Fibroblast of skin of right quadriceps (primary cell): ENCODE data around the gene FNDC1.
A peak's percentile ranks its signal among the peaks of the same experiment; 100 is the strongest.
"Not testable (repeated sequence)": the region's sequence is repeated elsewhere in the genome, so short reads cannot be mapped to it uniquely, and the experiment has no call there.

Experiments
- DNase-seq: peaks from one replicate; pipeline ENCODE4 v3.0.0-alpha.2; 2013

Gene FNDC1

DNA sequence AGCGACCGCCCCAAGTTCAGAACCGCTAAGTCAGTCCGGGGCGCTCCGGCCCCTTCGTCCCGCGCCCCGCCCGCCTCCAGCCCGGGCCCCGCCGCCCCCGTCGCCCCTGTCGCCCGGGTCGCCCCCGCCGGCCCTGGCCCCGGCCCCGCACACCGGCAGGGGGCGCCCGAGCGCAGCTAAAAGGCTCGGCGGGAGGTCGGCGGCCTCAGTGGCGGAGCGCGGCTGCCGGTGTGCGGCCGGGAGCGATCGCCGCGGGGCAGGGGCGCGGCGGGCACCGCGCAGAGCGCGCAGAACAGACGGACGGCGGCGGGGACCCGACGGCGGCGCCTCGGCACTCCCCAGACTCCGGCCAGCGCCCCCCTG, at the start of gene FNDC1:
FNDC1 (plus strand) TSS at position 208 of the 363 bp plus-strand sequence. CDS start 197 bp downstream, outside the sequence.
- DNase-seq, result peak; percentile 13

GRCh38 chr6:159119791-159120190, 49.4 kb upstream of the FNDC1 start:
- DNase-seq, result no peak

- DNase-seq, result no peak
Measured at GRCh38 chr6:159121486-159121885, 47.7 kb upstream of the FNDC1 start.

DNA sequence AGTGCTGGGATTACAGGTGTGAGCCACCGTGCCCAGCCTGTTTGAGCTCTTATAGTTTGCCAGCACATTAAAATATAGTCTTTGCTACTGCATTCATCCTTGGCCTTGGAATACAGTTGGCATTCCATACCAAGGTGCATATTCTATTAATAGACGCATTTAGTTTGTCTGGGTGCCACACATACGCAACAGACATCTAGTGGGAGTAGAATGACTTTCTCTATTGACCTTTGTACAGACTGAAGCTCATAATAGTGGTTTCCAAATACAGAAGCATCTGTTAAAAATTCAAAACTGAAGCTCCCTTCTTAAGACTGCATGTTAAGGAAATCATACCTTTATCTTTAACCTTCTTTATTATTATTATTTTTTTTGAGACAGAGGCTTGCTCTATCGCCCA, 46.7 kb upstream of the FNDC1 start:
- no peak for DNase-seq

- not testable (repeated sequence) for DNase-seq
Measured at GRCh38 chr6:159123831-159124230, 45.4 kb upstream of the FNDC1 start.

DNA sequence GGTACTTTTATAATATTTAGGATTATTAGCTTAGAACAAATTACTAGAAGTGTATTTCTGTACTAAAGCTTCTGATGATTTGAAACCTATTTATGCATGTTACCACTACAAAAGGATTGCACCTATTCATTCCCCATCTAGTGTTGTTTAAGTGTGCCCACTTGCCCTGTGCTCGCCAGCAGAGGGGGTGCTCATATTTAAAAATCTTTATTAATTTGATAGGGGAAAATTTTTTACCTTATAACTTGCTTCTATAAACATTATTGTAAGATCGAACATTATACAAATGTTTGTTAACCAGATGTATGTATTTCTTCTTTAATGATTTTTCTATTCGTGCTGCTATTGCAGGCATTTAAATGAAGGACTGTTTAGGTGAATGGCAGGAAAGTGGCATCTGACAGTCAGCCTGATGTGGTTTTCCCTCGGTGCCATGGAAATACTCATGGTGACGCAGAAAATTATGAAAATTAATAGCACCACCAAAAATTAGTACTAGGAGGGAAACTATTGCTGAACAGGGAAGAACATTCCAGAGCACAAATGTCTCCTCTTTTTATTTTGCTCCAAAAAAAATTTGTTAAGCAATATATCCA, 44.1 kb upstream of the FNDC1 start:
- DNase-seq, result no peak

- DNase-seq, result no peak
Measured at GRCh38 chr6:159125951-159126352, 43.2 kb upstream of the FNDC1 start.

DNA sequence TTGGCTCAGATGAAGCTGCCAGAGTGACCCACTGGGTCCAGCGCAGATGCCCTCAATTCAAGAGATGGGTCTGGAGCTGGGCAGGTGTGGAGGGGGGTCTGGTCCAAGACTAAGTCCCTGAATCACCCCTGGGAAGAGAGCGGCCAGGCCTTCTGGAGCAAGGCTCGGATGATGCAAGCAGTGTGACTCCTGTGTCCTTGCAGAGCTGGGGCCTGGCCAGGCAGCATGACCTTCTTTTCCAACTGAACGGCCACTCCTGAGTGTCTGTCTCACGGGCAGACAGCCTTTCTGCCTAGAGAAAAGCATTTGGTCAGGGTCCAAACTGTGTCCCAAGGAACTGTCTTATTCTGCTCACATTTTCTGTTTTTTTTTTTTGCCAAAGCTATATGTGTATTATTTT, 42.6 kb upstream of the FNDC1 start:
- no peak for DNase-seq

- no peak for DNase-seq
Measured at GRCh38 chr6:159127701-159128100, 41.5 kb upstream of the FNDC1 start.

- no peak for DNase-seq
Measured at GRCh38 chr6:159128978-159129377, 40.2 kb upstream of the FNDC1 start.

DNA sequence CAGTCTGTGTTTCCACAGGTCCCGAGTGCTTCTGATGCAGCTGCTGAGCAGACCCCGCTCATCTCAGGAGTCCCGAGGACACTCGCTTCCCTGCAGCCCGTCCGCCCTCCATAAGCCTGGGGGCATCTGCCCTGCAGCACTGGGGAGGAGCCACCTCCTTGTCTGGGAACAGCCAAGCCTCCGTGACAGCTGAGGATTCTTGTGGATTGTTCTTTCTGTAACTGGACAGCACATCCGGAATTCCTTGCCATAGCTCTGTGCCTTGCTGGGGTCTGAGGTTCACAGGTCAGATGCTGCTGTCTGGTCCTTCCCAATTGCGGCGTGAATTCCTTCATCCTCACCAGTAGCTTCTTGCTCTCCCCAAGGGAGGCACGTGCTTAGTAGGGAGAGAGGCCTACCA, 38.4 kb upstream of the FNDC1 start:
- no peak for DNase-seq

DNA sequence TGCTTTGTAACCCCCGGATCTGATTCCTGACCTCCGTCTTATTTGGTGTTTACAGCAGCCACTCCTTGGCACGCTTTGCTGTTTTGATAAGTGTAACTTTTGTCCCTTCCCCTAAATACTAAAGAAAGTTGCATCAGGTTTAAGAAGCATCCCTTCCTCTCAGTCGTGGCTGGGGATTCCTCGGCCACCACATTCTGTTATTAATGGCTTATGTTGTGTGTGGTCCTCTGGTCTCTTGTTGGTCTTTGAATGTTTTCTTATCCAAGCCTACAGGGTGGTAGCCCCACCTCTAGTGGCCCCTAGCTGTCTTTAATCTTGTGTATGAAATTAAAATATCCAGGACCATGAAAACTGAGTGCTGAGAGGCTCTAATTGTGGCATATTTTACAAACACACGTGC, 37.5 kb upstream of the FNDC1 start:
- DNase-seq, result no peak

- no peak for DNase-seq
Measured at GRCh38 chr6:159132664-159133063, 36.5 kb upstream of the FNDC1 start.

GRCh38 chr6:159134701-159135364, 34.4 kb upstream of the FNDC1 start:
- peak; percentile 35 for DNase-seq

DNA sequence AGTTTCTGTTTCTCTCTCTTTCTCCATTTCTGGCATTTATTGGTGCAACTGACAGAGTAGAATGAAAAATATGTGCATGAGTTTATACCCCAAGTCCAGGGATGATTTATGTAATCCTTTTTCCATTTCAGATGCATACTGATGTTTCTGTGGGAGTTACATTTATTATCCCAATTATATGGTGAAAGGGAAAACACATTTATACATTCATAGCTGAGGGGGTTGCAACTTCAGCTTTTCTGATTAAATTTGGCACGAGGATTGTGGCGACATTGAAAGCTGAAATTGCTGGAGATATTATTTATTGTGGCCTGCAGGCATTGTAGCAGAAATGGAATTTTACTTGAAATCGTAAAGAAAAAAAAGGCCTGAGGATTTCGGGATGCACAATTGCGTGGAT, 31.5 kb upstream of the FNDC1 start:
- DNase-seq, result no peak

DNA sequence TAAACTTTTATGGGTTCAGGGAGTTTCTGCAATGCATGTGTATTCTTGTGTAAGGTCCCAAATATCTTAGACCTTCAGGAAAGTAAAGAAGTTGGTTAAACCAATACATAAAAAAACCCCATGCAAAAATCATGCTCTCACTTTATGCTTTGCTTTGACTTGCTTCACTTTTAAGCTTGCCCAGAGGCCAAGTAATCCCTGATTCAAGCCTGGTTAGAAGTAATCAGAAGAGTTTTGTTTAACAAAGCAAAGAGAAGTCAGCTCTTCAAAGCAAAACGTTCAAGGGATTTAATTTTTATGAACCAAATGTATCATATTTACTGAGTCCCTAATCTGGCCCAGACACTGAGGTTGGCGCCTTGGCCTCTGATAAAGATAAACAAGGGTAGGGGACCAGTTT, 26.7 kb upstream of the FNDC1 start:
- no peak for DNase-seq

DNA sequence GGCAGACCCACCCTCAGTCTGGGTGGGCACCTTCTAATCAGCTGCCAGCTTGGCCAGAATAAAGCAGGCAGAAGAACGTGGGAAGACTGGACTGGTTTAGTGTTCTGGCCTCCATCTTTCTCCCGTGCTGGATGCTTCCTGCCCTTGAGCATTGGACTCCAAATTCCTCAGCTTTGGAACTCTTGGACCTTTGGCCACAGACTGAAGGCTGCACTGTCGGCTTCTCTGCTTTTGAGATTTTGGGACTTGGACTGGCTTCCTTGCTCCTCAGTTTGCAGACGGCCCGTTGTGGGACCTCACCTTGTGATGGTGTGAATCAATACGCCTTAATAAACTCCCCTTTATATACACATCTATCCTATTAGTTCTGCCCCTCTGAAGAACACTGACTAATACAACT, 20.6 kb upstream of the FNDC1 start:
- DNase-seq, result no peak

DNA sequence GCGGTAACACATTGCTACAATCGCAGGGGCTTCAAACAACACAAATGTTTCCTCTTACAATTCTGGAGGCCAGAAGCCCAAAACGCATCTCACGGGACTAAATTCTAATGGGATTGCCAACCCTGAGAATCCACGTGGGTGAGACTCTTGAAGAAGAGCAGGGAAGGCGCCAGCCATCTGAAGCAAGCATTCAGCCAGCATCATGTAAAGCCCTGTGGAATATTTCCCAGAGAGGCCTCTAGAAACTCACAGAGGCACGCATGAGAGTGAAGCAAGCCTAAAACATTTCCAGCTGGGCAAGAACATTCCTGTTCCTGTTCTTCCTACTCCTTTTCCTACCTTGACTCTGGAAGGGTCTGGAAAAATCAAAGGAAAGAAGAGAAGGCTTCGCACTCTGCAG, 19.6 kb upstream of the FNDC1 start:
- no peak for DNase-seq

DNA sequence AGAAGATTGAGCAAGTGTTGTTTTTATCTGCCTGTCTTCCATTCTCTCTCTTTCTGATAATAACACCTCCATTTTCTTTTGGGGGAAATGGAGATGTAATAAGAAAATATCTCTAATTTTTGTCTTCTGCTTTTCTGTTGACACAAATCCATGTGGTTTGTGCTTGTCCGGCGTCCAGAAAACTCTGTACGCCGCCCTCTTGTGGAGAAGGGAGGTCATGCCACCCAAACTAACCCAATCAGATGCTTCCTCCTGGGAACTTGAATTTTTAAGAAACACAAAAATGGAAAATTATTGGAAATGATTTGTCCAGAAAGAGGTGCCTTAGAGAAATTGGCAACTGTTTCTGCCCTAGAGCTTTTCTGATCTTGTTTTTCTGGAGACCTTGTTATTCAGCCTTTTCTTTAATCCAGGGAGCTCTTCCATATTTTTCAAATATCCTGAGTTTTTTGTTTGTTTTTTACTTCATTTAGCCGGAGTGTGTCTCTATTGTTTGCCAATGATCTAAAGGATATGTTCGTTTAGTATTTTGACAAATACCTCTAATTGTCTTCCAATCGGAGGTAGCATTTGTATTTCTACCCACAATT, 17.8 kb upstream of the FNDC1 start:
- peak; percentile 32 for DNase-seq

- no peak for DNase-seq
Measured at GRCh38 chr6:159152041-159152440, 17.2 kb upstream of the FNDC1 start.

DNA sequence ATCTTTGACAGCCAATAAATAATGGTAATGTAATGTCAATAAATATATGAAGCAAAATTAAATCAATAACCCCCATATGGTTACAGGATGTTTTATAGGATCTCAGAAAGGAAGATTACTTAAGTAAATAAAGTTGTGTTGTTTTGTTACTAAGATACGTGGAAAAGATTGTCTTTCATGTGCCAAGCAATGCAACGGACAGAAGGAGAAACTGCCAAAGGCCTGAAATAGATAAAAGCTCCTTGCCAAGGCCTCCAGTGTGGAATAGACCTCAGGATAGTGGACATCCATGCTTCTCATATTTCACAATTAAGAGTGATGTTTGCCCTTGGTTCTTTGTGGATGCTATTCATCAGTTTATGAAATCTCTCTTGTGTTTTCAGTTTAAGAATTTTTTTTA, 16.4 kb upstream of the FNDC1 start:
- DNase-seq, result no peak

- no peak for DNase-seq
Measured at GRCh38 chr6:159155679-159156078, 13.5 kb upstream of the FNDC1 start.

DNA sequence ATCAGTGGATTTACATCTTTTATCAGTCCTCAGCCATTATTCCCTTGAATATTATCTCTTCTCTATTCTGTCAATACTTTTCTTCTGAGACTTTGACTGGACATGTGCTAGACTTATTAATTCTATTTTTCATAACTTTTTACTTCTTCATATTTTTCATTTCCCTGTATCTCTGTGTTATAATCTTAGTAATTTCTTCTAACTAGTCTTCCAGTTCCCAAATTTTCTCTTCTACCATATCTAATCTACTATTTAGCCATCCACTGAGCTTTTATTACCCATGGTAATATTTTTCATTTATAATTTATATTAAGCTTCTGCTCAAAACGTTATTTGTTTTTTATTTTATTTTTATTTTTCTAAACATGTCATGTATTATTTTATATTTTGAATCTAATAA, 13.1 kb upstream of the FNDC1 start:
- no peak for DNase-seq

- no peak for DNase-seq
Measured at GRCh38 chr6:159157431-159157830, 11.8 kb upstream of the FNDC1 start.

- no peak for DNase-seq
Measured at GRCh38 chr6:159161839-159162238, 7.4 kb upstream of the FNDC1 start.
